Cardiac muscle cell (in vitro differentiated cells and primary cell): ENCODE results near the gene ACACB. TPM values are rescaled to one million over a fixed set of nuclear protein-coding genes. Genes with fewer than 3 reads are reported as not detected.
A peak's percentile ranks its signal among the peaks of the same experiment; 100 is the strongest.

ENCODE experiments used
- DNase-seq, 2 donors: peaks; one replicate each; pipeline versions ENCODE4 v3.0.0 to v3.0.0-alpha.2; 2010 to 2017; ENCODE audit warnings: low read depth in 1 of 2, low spot score in 1 of 2
- H3K27ac ChIP-seq: fragments of 200-600 bp; sonication (generic); 2 replicates; pipeline ENCODE4 v1.5.1; 2016
- H3K27me3 ChIP-seq: fragments of 200-600 bp; sonication (generic); 2 replicates; pipeline ENCODE4 v1.6.0; 2016; ENCODE audit warnings: control low read depth
- H3K36me3 ChIP-seq: fragments of 200-600 bp; sonication (generic); 2 replicates; pipeline ENCODE4 v1.5.1; 2016; ENCODE audit warnings: control low read depth
- H3K4me1 ChIP-seq: fragments of 200-600 bp; sonication (generic); 2 replicates; pipeline ENCODE4 v1.8.1; 2017; ENCODE audit warnings: low read depth, mild to moderate bottlenecking, mixed run types
- H3K4me3 ChIP-seq: fragments of 200-600 bp; sonication (generic); 2 replicates; pipeline ENCODE4 v1.5.1; 2016; ENCODE audit warnings: mild to moderate bottlenecking
- H3K9me3 ChIP-seq: fragments of 200-600 bp; sonication (generic); 2 replicates; pipeline ENCODE4 v1.5.1; 2017; ENCODE audit warnings: low read depth, mild to moderate bottlenecking, control low read depth
- CTCF ChIP-seq: IDR thresholded peaks from 2 replicates; pipeline ENCODE4 v1.5.1; 2012; ENCODE audit warnings: low read depth, mild to moderate bottlenecking, low read length
- polyA plus RNA-seq: library from polyadenylated mRNA; unstranded; fragments of >200 nt; fragmentation: Nextera tagmentation; extraction: Ambion mirVana; gene quantifications from 2 replicates; pipeline ENCODE4 v1.2.1, GENCODE V29; 2016
- total RNA-seq: library from RNA; depleted of rRNA; stranded (reverse); fragments of >200 nt; gene quantifications from 2 replicates; pipeline ENCODE4 v1.2.3, GENCODE V29; 2016

The ACACB gene
- total and polyA plus RNA-seq, 2 experiments from 2014 or later, result 28.9 to 78.0 TPM

- Histone ChIP-seq H3K36me3 (peaks cover 71% of the 10 kb centered on the region), H3K4me1 (no peaks in the 10 kb centered on the region), H3K9me3 (no peaks in the 10 kb centered on the region), H3K4me3 (no peak overlapping the region), H3K27ac (no peak overlapping the region), H3K27me3 (no peaks in the 10 kb centered on the region)
- DNase-seq, result no peak
- TF ChIP-seq CTCF, result no peak
Observed at GRCh38 chr12:109188108-109188712, 71.8 kb downstream of the ACACB start.

DNA sequence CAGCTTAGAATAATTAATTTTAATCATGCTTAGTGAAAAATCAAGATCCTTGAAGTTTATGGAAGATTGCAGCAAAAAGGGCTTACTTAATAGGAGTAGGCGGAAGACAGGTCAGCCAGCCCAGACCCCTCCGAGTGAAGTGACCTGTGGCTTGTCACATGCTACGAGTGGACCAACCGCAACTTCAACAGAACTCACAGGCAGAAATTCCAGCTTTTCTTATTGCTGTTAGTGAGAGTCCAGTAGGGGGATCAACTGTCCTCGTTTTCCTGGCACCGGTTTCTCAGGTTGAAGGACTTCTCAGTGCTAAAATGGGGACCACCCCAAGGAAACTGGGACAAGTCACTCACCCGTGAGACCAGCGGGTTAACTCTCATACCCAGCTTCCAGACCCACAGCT, 72.9 kb downstream of the ACACB start:
- H3K4me3 ChIP-seq, result no peak overlapping the region
- peaks cover 74% of the 10 kb centered on the region for H3K36me3 ChIP-seq
- H3K27me3 ChIP-seq, result no peaks in the 10 kb centered on the region
- no peak for DNase-seq
- no peaks in the 10 kb centered on the region for H3K9me3 ChIP-seq
- no peak overlapping the region for H3K27ac ChIP-seq
- no peaks in the 10 kb centered on the region for H3K4me1 ChIP-seq
- TF ChIP-seq CTCF, result no peak

- H3K9me3 ChIP-seq, result no peaks in the 10 kb centered on the region
- H3K27ac ChIP-seq, result no peak overlapping the region
- H3K27me3 ChIP-seq, result no peaks in the 10 kb centered on the region
- no peak overlapping the region for H3K4me3 ChIP-seq
- DNase-seq, result no peak
- H3K36me3 ChIP-seq, result peaks cover 74% of the 10 kb centered on the region
- no peak for TF ChIP-seq CTCF
- H3K4me1 ChIP-seq, result no peaks in the 10 kb centered on the region
Observed at GRCh38 chr12:109191621-109192250, 75.3 kb downstream of the ACACB start.

DNA sequence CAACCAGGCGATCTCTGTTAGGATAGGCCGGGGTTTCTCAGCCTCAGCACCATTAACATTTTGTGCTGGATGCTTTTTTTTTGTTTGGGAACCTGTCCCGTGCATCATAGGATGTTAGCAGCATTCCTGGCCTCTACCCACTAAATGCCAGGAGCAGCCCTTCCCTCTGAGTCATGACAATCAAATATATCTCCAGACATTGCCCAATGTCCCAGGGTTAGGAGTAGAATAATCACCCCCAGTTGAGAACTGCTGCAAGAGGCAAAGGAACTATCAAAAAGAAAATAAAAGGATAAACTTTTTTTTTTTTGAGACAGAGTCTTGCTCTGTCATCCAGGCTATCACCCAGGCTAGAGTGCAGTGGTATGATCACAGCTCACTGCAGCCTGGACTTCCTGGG, 76.0 kb downstream of the ACACB start:
- peak in 1 of 2 donors; percentile 58 for DNase-seq

GRCh38 chr12:109193896-109194295, 77.5 kb downstream of the ACACB start:
- no peaks in the 10 kb centered on the region for H3K27me3 ChIP-seq
- TF ChIP-seq CTCF, result no peak
- H3K4me3 ChIP-seq, result no peak overlapping the region
- no peak overlapping the region for H3K27ac ChIP-seq
- H3K9me3 ChIP-seq, result no peaks in the 10 kb centered on the region
- no peak for DNase-seq
- H3K4me1 ChIP-seq, result no peaks in the 10 kb centered on the region
- H3K36me3 ChIP-seq, result peaks cover 62% of the 10 kb centered on the region

More for the DNA sequence above, 76.0 kb downstream of the ACACB start:
- H3K27ac ChIP-seq, result no peak overlapping the region
- H3K4me3 ChIP-seq, result no peak overlapping the region
- no peaks in the 10 kb centered on the region for H3K27me3 ChIP-seq
- no peaks in the 10 kb centered on the region for H3K9me3 ChIP-seq
- H3K36me3 ChIP-seq, result peaks cover 73% of the 10 kb centered on the region
- H3K4me1 ChIP-seq, result no peaks in the 10 kb centered on the region
- TF ChIP-seq CTCF, result no peak
